NCI-H345 (cell line): Measurements from ENCODE around the gene ADCY7.

Source experiments
- DNase-seq: peaks from one replicate; lab custom pipeline; 2025; lab: John Stamatoyannopoulos, UW

The ADCY7 gene

DNA sequence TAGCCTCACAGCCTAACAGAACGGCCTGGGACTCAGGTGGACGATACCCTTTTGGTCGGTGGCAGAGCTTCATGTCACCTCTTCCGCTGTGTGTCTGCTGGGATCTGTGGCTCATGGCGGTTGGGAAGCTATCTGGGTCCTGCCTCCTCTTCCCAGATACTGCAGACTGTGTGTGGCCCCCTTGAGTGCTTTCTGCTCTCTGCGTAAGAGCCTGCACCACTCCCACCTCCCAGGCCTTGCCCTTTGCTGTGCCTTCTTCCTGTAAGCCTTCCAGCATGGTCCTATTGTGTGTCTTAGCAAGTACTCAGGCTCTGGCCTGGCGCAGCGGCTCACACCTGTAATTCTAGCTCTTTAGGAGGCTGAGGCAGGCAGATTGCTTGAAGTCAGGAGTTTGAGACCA is 17.5 kb upstream of the ADCY7 start:
- no peak for DNase-seq

DNA sequence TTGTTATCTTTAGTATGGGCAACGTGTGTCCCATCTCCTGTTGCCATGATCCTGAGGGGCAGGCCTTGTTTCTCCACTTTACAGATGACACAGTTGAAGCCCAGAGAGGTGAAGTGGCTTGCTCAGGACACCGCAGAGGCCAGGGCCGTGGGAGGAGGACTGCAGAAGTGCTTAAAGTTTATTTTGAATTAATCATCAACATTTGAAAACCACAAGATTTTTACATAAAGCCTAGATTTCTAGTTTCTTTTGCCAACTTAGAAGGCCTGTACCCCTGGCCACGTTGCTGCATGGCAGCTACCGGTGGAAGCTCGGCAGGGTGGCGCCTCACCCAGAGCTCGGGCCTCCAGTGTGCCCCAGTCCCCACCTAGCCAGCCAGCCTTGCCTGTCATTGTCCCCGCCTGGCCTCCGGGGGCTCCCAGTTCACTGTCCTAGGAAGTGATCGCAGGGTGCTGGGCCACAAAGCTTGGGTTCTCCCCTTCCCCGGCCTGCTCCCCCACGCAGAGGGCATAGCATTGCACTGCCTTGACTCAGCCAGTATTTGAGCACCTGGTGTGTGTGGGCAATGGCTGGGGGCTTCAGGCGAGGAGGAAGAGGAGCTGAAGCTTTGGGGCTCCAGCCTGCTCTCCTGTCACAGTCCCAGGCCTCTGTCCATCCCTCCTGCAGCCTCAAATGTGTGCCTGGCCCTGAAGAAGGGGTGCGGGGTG is 14.8 kb upstream of the ADCY7 start:
- DNase-seq = no peak

DNA sequence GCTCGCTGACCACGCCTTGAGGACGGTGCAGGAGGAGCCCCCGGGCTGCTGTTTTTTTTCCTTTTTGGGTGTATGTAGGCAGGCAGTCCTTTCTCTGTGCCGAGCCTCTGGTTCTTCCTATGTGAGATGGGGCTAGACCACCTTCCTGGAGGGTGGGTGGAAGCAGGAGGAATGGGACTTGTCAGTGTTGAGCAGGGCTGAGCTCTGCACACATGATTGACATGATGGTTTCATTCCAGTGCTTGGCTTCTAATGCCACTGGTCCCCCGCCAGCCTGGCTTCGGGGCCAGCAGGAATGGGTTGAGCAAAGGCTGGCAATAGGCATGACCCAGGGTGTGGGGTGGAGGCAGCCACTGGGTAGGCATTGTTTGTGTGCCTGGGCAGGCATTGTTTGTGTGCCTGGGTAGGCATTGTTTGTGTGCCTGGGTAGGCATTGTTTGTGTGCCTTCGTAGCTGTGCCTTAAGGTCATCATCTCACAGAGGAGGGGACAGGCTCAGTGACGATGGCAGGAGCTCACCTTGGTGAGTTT is 14.2 kb upstream of the ADCY7 start:
- DNase-seq = no peak

DNA sequence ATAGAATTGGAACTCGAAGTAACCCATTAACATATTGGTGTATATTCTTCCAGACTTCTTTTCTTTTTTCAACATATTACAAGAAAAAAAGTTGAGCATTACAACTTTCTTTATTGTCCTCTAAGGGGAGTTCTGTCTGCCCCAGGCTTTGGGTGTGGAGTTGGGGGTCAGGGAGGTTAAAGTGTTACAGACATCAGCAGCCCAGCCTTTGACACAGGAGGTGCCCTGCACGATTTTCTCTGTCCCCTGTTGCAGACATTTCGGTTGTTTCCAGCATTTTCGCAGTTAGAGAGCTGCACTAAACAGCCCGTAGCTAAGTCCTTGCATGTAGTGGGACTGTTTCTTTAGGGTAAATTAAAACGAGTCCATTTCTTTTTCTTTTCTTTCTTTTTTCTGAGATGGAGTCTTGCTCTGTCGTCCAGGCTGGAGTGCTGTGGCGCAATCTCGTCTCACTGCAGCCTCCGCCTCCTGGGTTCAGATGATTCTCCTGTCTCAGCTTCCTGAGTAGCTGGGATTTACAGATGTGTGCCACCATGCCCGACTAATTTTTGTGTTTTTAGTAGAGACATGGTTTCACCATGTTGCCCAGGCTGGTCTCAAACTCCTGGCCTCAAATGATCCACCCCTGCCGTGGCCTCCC is 13.4 kb upstream of the ADCY7 start:
- no peak for DNase-seq

DNA sequence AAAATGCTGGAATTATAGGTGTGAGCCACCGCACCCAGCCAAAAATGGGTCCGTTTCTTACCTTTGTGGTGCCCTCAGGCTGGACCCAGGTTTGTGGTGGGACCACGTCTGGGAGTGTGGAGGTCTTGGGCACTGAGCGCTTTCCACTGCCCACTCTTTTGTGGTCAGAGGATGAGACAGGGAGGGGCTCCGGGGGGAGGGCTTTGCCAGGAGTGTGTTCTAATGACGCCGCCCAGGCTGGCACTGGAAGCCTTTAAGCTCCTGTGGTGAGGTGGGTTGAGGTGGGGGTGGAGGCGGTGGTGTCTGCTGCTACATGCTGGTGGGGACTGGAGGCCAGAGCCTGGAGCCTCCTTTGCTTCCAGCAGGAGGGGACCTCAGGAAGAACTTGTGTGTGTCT is 12.8 kb upstream of the ADCY7 start:
- DNase-seq = no peak

DNA sequence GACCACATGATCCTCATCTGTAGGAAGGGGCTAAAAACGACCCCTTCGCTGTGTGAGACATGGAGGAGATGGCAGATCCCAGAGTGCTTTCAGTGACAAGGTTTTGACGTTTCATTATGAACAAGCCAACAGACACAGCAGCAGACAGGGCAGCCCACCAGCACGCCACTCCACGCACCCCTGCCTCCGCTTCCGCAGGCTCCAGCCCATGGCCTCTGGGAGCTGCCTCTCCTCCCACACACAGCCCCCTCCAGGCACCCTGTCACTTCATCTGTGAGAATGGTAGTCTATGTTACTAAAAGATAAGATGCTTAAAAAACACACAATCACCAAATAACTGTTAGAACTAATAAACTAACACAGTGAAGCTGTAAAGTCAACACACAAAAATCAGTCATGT is 12.3 kb upstream of the ADCY7 start:
- no peak for DNase-seq

DNA sequence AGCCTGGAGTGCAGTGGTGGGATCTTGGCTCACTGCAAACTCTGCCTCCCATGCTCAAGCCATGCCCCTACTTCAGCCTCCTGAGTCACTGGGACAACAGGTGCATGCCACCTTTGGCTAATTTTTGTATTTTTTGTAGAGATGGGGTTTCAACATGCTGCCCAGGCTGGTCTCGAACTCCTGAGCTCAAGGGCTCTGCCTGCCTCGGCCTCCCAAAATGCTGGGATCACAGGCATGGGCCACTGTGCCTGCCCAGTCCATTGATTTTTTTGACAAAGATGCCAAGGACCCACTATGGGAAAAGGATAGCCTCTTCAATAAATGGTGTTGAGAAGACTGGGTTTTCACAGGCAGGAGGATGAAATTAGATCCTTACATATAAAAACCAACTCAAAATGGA is 10.8 kb upstream of the ADCY7 start:
- no peak for DNase-seq

DNA sequence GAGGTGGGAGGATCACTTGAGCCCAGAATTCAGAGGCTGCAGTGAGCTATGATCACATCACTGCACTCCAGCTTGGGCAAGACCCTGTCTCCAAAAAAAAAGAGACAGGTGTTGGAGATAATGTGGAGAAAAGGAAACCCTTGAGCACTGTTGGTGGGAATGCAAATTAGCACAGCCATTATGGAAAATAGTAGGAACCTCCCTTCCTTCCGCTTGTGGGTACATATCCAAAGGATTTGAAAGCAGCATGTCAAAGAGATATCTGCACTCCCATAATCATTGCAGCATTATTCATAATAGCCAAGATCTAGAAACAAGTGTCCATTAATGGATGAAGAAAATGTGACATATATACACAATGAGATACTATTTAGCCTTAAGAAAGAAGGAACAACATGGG is 9.7 kb upstream of the ADCY7 start:
- no peak for DNase-seq

DNA sequence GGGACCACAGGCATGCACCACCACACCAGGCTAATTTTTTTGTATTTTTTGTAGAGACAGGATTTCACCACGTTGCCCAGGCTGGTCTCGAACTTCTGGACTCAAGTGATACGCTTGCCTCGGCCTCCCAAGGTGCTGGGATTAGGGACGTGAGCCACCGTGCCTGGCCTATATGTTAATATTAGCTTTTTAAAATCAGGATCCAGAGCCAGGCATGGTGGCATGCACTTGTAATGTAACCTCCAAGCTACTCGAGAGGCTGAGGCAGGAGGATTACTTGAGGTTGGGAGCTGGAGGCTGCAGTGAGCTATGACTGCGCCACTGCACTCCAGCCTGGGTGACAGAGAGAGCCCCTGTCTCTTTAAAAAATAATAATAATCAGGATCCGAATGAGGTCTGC is 8.5 kb upstream of the ADCY7 start:
- no peak for DNase-seq

DNA sequence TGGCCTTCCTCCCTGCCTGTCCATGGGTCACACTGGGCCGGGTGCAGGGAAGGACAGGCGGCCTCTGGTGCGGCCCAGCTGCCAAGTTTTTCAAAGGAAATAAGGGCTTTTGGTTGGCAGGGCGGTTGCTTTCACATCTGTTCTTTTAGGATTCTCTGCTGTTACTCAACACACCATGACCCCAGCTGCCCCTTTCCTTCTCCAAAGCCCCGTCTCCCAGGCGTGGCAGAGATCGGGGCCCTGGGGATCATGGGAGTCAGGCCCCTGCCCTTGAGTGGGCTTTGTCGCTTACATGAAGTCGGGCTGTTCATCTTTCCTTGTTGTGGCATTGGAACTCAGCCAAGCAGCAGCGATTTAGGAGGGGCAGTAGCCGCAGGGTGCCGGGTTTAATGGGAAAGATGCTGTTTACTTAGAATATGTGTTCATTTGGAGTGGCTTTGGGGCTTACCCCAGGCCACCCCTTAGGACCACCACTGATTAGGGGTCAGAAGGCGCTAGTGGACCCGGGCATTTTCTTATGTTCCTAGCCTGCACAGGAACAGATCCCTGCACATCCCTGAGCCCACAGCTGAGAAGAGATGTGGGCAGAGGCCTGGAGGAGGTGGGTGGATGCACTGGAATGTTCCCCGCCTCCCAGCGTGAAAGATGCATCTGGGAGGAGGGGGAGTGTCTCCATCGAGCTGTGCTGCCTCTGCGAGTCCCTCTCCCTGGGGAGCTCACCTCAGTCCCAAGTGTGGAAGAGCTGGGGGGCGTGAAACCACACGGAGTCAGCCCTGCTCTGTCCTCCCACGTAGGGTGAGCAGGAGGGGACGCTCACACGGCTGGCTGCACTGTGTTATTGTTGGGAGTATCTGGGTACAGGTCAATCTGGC is 6.8 kb upstream of the ADCY7 start:
- DNase-seq = peak; percentile 68

DNA sequence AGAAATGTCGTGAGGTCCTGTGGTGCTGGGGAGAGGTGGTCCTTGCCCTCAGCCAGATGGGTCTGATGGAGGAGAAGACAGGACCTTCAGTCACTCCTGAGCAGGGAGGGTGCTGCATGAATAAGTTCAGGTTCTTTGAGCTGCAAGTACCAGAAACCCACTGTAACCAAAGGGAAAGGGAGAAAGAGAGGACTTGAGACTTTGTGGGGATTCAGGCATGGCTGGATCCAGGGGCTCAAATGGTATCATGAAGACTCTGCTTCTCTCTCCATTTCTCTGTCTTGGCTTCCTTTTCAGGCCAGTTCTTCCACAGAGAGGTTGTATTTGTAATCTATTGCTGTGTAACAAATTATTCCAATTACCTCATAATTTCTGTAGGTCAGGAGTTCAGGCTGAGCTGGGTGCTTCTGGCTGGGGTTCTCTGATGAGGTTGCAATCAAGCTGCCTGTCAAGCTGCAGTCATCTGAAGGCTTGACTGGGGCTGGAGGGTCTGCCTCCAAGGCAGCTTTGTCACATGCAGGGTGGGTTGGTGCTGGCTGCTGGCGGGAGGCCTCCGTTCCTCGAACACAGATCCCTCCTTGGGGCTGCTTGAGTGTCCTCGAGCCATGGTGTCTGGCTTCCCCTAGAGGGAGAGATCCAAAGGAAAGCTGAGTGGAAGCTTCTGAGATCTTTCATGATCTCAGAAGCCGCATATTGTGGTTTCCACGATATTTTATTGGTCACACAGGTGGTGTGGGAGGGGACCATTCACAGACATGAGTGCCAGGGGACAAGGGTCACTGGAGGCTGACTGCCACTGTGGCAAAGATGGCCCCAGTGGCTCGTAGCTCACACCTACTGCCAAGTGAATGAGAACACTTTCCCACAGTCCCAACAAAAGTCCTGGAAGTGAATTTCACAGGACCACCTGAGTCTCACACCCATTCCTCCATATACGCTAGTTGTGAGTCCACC is 5.9 kb upstream of the ADCY7 start:
- no peak for DNase-seq

DNA sequence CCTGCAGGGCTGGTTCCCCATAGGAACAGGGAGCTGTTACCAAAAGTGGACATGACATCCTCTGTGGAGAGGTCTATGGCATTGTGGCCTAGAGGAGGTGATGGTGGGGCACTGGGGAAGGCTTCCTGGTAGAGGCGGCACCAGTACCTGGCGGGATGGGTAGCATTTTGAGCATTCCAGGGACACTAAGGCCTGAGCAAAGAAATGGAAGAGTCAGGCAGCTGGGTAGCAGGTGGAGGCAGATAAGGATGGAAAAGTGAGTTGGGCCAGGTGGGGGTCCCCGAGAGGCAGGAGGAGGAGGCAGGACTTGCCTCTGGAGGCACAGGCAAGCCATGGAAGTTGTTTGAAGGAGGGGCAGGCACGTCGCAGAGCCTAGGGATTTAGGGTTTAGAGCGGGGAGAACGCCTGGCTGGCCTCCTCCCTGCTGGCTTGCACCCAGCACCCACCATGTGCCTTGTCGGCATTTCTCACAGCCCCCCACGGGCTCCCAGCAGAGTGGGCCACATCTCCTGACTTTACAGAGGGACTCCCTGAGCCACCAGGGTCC is 5.1 kb upstream of the ADCY7 start:
- no peak for DNase-seq

DNA sequence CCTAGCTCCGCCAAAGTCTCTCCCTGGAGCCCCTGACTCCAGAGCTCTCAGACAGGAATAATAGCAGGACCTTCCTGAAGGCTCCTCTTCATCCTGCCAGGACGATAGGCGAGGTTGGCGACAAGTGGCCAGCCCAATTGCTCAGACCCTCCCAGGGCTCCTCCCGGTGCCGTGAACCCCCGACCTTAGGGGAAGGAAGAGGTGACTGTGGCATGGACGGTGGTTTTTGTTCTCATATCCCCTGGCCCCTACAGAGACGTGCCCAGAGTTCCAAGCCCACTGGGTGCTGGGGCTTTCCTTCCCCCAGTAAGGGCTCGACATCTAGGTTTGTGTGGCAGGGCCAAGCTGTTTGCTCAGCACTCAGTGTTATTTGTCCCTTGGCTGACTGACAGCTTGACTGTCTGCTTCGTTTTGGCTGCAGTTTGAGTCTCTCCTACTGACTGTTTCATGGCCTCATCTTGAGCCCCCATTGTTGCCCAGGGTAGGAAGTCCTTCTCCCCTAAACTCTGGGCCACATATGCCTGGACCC is 4.6 kb upstream of the ADCY7 start:
- peak; percentile 2 for DNase-seq

DNA sequence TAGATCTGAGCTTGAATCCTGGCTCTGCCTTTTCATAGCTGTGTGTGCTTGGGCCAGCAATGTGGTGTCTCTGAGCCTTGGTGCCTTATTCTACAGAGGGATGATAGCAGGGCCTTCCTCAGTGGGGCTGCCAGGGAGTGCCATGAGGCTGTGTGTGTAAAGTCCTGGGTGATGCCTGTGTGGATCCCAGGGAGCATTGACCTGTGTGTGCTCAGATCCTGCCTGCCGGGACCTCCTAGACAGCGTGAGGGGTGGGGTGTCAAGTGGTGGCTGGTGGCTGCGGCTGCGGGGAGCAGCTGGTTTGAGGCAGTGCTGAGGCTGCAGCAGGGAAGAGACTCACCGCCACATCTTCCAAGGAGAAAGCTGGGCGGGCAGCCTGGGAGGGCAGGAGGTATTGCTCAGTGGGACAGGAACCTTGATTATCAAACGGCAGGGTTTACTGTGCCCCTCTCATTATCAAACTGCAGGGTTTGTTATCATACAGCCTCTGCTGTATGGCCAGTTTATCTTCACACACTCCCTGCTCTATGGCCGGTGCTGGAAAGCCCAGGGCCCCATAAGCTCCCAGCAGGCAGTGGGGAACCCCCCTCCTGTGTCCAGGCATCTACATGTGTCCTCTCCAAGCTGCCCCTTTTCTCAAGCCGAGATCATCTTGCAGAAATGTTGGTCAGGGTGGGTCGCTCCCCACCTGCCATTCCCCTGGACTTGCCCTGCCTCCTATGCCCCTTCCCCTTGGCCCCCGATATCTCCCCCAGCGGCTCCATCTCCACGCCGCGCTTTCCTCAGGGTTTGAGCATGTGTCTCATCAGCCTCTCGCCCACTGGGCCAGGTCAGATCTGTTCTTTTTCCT is 3.1 kb upstream of the ADCY7 start:
- DNase-seq = no peak

DNA sequence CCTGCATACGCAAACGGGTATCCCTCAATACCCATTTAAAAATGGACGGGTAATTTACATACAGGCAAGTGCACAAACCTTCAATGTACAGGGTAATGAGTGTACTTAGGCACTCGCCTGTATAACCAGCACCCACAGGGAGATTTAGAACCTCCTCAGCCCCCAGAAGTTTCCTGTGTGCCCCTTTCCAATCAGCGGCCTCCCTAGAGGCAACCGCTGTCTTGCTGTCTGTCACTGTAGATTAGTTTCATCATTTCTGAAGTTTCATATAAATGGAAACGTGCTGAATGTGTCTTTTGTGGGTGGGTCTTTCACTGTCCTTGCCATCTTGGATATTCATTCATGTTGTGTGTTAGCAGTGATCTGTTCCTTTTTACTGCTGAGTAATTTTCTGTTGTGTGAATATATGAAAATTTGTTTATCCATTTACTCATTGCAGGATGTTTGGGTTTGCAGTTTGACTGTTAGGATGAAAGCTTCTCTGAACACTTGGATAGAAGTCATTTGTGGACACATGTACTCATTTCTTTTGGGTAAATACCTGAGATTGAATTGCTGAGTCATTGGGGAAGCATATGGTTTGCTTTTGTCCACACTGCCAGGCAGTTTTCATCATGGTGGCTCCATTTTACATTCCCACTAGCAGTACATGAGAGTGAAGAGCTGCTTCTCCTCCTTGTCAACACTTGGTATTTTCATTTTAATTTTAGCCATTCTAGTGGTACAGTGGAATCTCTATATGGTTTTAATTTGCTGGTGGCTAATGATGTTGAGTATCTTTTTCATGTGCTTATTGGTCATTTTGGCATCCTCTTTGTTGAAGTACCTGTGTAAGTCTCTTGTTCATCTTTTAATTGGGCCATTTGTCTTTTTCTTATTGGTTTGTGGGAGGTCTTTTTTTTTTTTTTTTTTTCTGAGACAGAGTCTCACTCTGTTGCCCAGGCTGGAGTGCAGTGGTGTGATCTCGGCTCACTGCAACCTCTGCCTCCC is 2.1 kb upstream of the ADCY7 start:
- DNase-seq = no peak

DNA sequence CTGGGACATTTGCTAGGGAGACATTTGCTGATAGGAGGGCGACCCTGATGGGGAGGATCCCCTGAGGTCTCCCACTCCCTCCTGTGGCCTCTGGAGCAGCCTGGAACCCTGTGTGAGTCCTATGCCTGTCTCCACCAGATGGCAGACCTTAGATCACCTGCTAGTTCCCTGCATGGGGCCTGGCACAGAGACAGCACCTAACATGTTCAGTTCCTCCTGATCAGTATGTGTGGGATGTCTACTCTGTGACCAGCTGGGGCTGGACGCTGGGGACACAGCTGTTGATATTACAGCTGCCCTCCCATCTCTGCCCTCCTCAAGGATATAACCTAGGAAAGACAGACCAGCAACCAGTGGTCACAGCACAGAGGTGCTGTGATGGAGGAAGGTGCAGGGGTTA is 1.1 kb upstream of the ADCY7 start:
- peak; percentile 1 for DNase-seq

DNA sequence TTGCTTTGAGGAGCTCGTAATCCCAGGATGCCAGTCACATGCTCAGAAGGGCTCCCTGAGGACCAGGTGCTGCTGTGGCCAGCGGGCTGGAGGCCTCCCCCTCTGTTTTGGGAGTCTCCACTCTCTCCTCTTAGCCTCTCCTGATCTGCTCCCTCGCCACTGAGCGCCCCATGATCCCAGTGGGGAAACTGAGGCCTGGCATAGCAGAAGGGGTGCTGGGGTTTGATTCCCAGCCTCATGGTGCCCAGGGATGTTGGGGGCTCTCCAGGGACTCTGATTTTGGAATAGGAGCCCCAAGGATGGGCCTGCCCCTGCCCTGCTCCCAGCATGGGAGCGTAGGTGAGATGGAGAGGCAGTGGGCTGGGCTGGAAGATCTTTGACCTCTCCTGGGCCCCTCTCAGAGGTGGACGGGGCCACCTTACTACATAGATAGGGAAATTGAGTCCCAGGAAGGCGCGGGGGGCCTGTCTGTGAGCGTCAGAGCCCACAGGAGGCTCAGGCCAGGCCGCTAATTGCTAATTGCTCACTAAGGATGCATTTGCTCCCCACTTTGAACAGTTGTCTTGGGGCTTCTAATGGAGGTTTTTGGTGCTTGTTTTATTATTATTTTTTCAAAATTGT is 525 bp upstream of the ADCY7 start:
- DNase-seq = no peak

DNA sequence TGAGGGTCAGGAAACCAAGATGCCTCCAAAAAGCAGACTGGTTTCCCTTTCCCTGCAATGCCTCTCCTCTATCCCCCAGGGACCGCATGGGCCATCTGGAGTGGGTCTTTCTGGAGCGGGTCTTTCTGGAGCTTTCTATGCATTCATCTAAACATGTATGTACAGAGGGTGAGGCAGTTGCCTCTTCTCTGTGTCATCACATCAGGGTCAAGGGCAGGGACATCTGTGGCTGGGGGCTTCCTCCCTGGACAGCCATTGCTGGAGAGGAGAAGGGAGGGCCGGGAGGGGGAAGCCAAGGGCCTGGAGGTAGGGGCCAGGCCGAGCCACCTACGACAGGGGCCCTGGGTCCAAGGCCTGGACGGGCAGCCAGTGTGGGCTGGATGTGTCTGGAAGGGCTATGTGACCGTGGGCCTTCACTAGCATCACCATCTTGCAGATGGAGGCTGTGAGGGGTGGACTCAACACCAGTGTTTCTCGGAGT is 840 bp downstream of the ADCY7 start:
- DNase-seq = no peak
